Liver (tissue), 9 donors: ENCODE measurements around the gene BCAS4. TPM values are rescaled to one million over a fixed set of nuclear protein-coding genes. Genes with fewer than 3 reads are reported as not detected.

Experiments
- DNase-seq: peaks from one replicate; pipeline ENCODE4 v3.0.0-alpha.2; 2017; ENCODE audit warnings: low spot score
- H3K27ac ChIP-seq, 2 donors: one replicate each; pipeline ENCODE4 v1.7.0; 2013; ENCODE audit warnings: inconsistent platforms in 2 of 2, low read length in 2 of 2, control low read depth in 1 of 2, low read depth in 1 of 2, mild to moderate bottlenecking in 1 of 2
- H3K27me3 ChIP-seq, 4 donors: one replicate each; pipeline versions ENCODE4 v1.6.1 to v1.7.0; 2013; ENCODE audit warnings: low read length in 3 of 4, inconsistent platforms in 1 of 4, mild to moderate bottlenecking in 1 of 4, moderate library complexity in 1 of 4; ENCODE audit not compliant: control insufficient read depth in 4 of 4, insufficient read depth in 4 of 4
- H3K36me3 ChIP-seq, 4 donors: one replicate each; pipeline versions ENCODE4 v1.6.1 to v1.7.0; 2013; ENCODE audit warnings: low read length in 3 of 4, mild to moderate bottlenecking in 3 of 4, low read depth in 1 of 4, moderate library complexity in 1 of 4; ENCODE audit not compliant: control insufficient read depth in 4 of 4, insufficient read depth in 3 of 4
- H3K4me1 ChIP-seq, 4 donors: one replicate each; pipeline versions ENCODE4 v1.6.1 to v1.7.0; 2013; ENCODE audit warnings: low read length in 3 of 4, mild to moderate bottlenecking in 3 of 4, moderate library complexity in 1 of 4; ENCODE audit not compliant: control insufficient read depth in 4 of 4, insufficient read depth in 4 of 4
- H3K4me3 ChIP-seq, 3 donors: one replicate each; pipeline versions ENCODE4 v1.6.1 to v1.7.0; 2013; ENCODE audit warnings: low read length in 3 of 3, control low read depth in 1 of 3, low read depth in 1 of 3, mild to moderate bottlenecking in 1 of 3
- H3K9ac ChIP-seq, 2 donors: one replicate each; pipeline ENCODE4 v1.7.0; 2013; ENCODE audit warnings: low read length in 2 of 2, mild to moderate bottlenecking in 2 of 2, moderate library complexity in 2 of 2, control low read depth in 1 of 2, low read depth in 1 of 2
- H3K9me3 ChIP-seq, 4 donors: one replicate each; pipeline versions ENCODE4 v1.6.1 to v1.7.0; 2013; ENCODE audit warnings: low read length in 3 of 4; ENCODE audit not compliant: control insufficient read depth in 4 of 4
- EGR1 ChIP-seq, 2 donors: IDR thresholded peaks; 2 replicates each; pipeline ENCODE4 v1.6.1; 2016 to 2018; ENCODE audit warnings: antibody characterized with exemption in 2 of 2, low read depth in 2 of 2
- FOXA1 ChIP-seq: IDR thresholded peaks from 2 replicates; pipeline ENCODE4 v1.6.1; 2016; ENCODE audit warnings: antibody characterized with exemption
- FOXA2 ChIP-seq: IDR thresholded peaks from 2 replicates; pipeline ENCODE4 v1.6.1; 2016; ENCODE audit warnings: antibody characterized with exemption
- GABPA ChIP-seq, 2 donors: IDR thresholded peaks in 1 of 2; conservative IDR thresholded peaks in 1 of 2; 2 replicates each; pipeline ENCODE4 v1.6.1; 2016; ENCODE audit warnings: antibody characterized with exemption in 2 of 2, mild to moderate bottlenecking in 1 of 2, moderate library complexity in 1 of 2
- HNF4A ChIP-seq, 2 donors: conservative IDR thresholded peaks; 2 replicates each; pipeline ENCODE4 v1.6.1; 2016; ENCODE audit warnings: antibody characterized with exemption in 2 of 2, mild to moderate bottlenecking in 2 of 2
- JUND ChIP-seq, 2 donors: IDR thresholded peaks; 2 replicates each; pipeline ENCODE4 v1.6.1; 2016; ENCODE audit warnings: antibody characterized with exemption in 2 of 2
- MAX ChIP-seq: IDR thresholded peaks from 2 replicates; pipeline ENCODE4 v1.6.1; 2016; ENCODE audit warnings: antibody characterized with exemption
- NR2F2 ChIP-seq: IDR thresholded peaks from 2 replicates; pipeline ENCODE4 v1.6.1; 2016; ENCODE audit warnings: antibody characterized with exemption
- RAD21 ChIP-seq, 2 donors: IDR thresholded peaks; 2 replicates each; pipeline ENCODE4 v1.6.1; 2016; ENCODE audit warnings: antibody characterized with exemption in 2 of 2, mild to moderate bottlenecking in 2 of 2
- RXRA ChIP-seq, 2 donors: IDR thresholded peaks; 2 replicates each; pipeline ENCODE4 v1.6.1; 2017 to 2018; ENCODE audit warnings: antibody characterized with exemption in 2 of 2, mild to moderate bottlenecking in 1 of 2
- SP1 ChIP-seq: IDR thresholded peaks from 2 replicates; pipeline ENCODE4 v1.6.1; 2018; ENCODE audit warnings: antibody characterized with exemption, mild to moderate bottlenecking
- TAF1 ChIP-seq: conservative IDR thresholded peaks from 2 replicates; pipeline ENCODE4 v1.6.1; 2016; ENCODE audit warnings: antibody characterized with exemption, mild to moderate bottlenecking
- WGBS: extraction: QIAGEN DNeasy Blood & Tissue Kit; methylation state at CpG from one replicate; pipeline ENCODE4 v1.1.7; 2013; 5-methylcytosine and 5-hydroxymethylcytosine counted together
- polyA plus RNA-seq, 2 donors: library from polyadenylated mRNA; stranded (reverse) in 1 of 2; unstranded in 1 of 2; fragments of 200-250 nt in 1 of 2; fragments of >200 nt in 1 of 2; fragmentation: Nextera tagmentation in 1 of 2; extraction: Ambion mirVana in 1 of 2; gene quantifications; one replicate each; pipeline versions ENCODE4 v1.2.1 to v1.2.3, GENCODE V29; 2013 to 2015
- total RNA-seq, 2 donors: library from RNA; depleted of rRNA; stranded (reverse); fragments of >200 nt; gene quantifications; one replicate each; pipeline ENCODE4 v1.2.3, GENCODE V29; 2014
- TF ChIP-seq, protein P1 (sequence below): IDR thresholded peaks from 2 replicates; pipeline ENCODE4 v1.6.1; 2016; ENCODE audit warnings: antibody characterized with exemption, mild to moderate bottlenecking
- TF ChIP-seq, protein P2 (sequence below): IDR thresholded peaks from 2 replicates; pipeline ENCODE4 v1.6.1; 2016; ENCODE audit warnings: antibody characterized with exemption
- TF ChIP-seq, protein P3 (sequence below): IDR thresholded peaks from 2 replicates; pipeline ENCODE4 v1.6.1; 2016; ENCODE audit warnings: antibody characterized with exemption
- TF ChIP-seq, protein P4 (sequence below): fragments of 150-350 bp; IDR thresholded peaks from 2 replicates; pipeline ENCODE4 v1.5.1; 2017; ENCODE audit warnings: improper control_type of control experiment, low read depth, low read length; ENCODE audit not compliant: missing input control
- donor health status: healthy.
- donor health status: healthy.
- donor health status: healthy.
- donor health status: healthy.
- donor health status: healthy.

Gene BCAS4
- total and polyA plus RNA-seq, 4 donors: 0.25 to 0.50 (median 0.47) TPM

GRCh38 chr20:50838707-50839385, 44.0 kb downstream of the BCAS4 start (continued):
- TF ChIP-seq, protein P1, sequence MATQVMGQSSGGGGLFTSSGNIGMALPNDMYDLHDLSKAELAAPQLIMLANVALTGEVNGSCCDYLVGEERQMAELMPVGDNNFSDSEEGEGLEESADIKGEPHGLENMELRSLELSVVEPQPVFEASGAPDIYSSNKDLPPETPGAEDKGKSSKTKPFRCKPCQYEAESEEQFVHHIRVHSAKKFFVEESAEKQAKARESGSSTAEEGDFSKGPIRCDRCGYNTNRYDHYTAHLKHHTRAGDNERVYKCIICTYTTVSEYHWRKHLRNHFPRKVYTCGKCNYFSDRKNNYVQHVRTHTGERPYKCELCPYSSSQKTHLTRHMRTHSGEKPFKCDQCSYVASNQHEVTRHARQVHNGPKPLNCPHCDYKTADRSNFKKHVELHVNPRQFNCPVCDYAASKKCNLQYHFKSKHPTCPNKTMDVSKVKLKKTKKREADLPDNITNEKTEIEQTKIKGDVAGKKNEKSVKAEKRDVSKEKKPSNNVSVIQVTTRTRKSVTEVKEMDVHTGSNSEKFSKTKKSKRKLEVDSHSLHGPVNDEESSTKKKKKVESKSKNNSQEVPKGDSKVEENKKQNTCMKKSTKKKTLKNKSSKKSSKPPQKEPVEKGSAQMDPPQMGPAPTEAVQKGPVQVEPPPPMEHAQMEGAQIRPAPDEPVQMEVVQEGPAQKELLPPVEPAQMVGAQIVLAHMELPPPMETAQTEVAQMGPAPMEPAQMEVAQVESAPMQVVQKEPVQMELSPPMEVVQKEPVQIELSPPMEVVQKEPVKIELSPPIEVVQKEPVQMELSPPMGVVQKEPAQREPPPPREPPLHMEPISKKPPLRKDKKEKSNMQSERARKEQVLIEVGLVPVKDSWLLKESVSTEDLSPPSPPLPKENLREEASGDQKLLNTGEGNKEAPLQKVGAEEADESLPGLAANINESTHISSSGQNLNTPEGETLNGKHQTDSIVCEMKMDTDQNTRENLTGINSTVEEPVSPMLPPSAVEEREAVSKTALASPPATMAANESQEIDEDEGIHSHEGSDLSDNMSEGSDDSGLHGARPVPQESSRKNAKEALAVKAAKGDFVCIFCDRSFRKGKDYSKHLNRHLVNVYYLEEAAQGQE: no peak
- TF ChIP-seq SP1: no peak
- TF ChIP-seq RXRA (IDR thresholded peaks at IDR 0.05): no peak
- TF ChIP-seq TAF1: no peak
- TF ChIP-seq NR2F2: no peak
- no peak for TF ChIP-seq FOXA1

DNA sequence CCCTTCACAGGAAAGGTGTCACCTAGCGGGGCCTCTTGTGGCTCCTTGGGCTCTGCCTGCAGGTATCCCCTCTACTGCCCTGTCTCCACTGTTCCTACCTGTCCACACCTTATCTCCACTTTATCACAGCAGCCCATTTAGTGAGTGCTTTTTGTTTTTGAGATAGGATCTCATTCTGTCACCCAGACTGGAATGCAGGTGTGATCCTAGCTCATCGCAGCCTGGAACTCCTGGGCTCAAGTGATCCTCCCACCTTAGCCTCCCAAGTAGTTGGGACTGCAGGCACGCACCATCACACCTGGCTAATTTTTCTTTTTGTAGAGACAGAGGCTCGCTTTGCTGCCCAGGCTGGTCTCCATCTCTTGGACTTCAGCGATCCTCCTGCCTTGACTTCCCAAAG, 48.0 kb downstream of the BCAS4 start:
- Histone ChIP-seq H3K9me3 (no peaks in the 10 kb centered on the region), H3K9ac (no peak overlapping the region), H3K27ac (no peak overlapping the region), H3K4me3 (no peak overlapping the region), H3K36me3 (no peaks in the 10 kb centered on the region), H3K4me1 (no peaks in the 10 kb centered on the region), H3K27me3 (no peaks in the 10 kb centered on the region)
- DNase-seq: no peak
- TF ChIP-seq SP1 (no peak), JUND (IDR thresholded peaks at IDR 0.05) (no peak)
- 98% methylated on average over 5 of the region's 5 CpGs for WGBS

- Histone ChIP-seq H3K36me3 (no peaks in the 10 kb centered on the region), H3K27me3 (no peaks in the 10 kb centered on the region), H3K4me1 (peaks cover 2 to 6% (median 4%) of the 10 kb centered on the region in 4 donors), H3K9me3 (no peaks in the 10 kb centered on the region), H3K9ac (no peak overlapping the region), H3K4me3 (no peak overlapping the region), H3K27ac (no peak overlapping the region)
- TF ChIP-seq HNF4A (conservative IDR thresholded peaks at IDR 0.05): no peak
- TF ChIP-seq, protein P2, sequence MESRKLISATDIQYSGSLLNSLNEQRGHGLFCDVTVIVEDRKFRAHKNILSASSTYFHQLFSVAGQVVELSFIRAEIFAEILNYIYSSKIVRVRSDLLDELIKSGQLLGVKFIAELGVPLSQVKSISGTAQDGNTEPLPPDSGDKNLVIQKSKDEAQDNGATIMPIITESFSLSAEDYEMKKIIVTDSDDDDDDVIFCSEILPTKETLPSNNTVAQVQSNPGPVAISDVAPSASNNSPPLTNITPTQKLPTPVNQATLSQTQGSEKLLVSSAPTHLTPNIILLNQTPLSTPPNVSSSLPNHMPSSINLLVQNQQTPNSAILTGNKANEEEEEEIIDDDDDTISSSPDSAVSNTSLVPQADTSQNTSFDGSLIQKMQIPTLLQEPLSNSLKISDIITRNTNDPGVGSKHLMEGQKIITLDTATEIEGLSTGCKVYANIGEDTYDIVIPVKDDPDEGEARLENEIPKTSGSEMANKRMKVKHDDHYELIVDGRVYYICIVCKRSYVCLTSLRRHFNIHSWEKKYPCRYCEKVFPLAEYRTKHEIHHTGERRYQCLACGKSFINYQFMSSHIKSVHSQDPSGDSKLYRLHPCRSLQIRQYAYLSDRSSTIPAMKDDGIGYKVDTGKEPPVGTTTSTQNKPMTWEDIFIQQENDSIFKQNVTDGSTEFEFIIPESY: no peak
- TF ChIP-seq SP1: no peak
- no peak for TF ChIP-seq FOXA2
- TF ChIP-seq MAX: no peak
- TF ChIP-seq GABPA (IDR thresholded peaks at IDR 0.05 in 1 of 2, conservative IDR thresholded peaks at IDR 0.05 in 1 of 2): no peak
- TF ChIP-seq RAD21 (IDR thresholded peaks at IDR 0.05): no peak
- TF ChIP-seq RXRA (IDR thresholded peaks at IDR 0.05): no peak
- TF ChIP-seq, protein P1: no peak
- no peak for TF ChIP-seq EGR1 (IDR thresholded peaks at IDR 0.05; ENCODE audit: low read depth in 2 of 2)
- TF ChIP-seq, protein P3, sequence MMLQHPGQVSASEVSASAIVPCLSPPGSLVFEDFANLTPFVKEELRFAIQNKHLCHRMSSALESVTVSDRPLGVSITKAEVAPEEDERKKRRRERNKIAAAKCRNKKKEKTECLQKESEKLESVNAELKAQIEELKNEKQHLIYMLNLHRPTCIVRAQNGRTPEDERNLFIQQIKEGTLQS: no peak
- no peak for TF ChIP-seq NR2F2
- no peak for TF ChIP-seq FOXA1
- TF ChIP-seq, protein P4, sequence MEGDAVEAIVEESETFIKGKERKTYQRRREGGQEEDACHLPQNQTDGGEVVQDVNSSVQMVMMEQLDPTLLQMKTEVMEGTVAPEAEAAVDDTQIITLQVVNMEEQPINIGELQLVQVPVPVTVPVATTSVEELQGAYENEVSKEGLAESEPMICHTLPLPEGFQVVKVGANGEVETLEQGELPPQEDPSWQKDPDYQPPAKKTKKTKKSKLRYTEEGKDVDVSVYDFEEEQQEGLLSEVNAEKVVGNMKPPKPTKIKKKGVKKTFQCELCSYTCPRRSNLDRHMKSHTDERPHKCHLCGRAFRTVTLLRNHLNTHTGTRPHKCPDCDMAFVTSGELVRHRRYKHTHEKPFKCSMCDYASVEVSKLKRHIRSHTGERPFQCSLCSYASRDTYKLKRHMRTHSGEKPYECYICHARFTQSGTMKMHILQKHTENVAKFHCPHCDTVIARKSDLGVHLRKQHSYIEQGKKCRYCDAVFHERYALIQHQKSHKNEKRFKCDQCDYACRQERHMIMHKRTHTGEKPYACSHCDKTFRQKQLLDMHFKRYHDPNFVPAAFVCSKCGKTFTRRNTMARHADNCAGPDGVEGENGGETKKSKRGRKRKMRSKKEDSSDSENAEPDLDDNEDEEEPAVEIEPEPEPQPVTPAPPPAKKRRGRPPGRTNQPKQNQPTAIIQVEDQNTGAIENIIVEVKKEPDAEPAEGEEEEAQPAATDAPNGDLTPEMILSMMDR: no peak
- no peak for DNase-seq
- WGBS: 89% methylated on average over 9 of the region's 9 CpGs
Observed at GRCh38 chr20:50843331-50844276, 48.7 kb downstream of the BCAS4 start.
